Mononuclear cell (primary cell): ENCODE measurements around the gene BRD1. TPM values are rescaled to one million over a fixed set of nuclear protein-coding genes. Genes with fewer than 3 reads are reported as not detected.
"Not testable (repeated sequence)": the region's sequence is repeated elsewhere in the genome, so short reads cannot be mapped to it uniquely, and the experiment has no call there.

ENCODE experiments used
- H3K27me3 ChIP-seq: 2 replicates; pipeline ENCODE4 v1.6.0; 2011; ENCODE audit warnings: low read length, control low read depth; ENCODE audit not compliant: insufficient read depth
- H3K4me1 ChIP-seq: 2 replicates; pipeline ENCODE4 v1.5.1; 2011; ENCODE audit warnings: mild to moderate bottlenecking, low read length, control low read depth; ENCODE audit not compliant: insufficient read depth
- H3K4me3 ChIP-seq: 2 replicates; pipeline ENCODE4 v1.5.1; 2011; ENCODE audit warnings: mild to moderate bottlenecking, low read length, moderate library complexity
- H3K9me3 ChIP-seq: 2 replicates; pipeline ENCODE4 v1.5.1; 2011; ENCODE audit warnings: low read depth, mild to moderate bottlenecking, control low read depth, low read length
- total RNA-seq: library from RNA; depleted of rRNA; stranded (reverse); fragments of >200 nt; gene quantifications from one replicate; pipeline ENCODE4 v1.2.3, GENCODE V29; 2012

Gene BRD1
- total RNA-seq, 1 donor: 85.1 TPM

DNA sequence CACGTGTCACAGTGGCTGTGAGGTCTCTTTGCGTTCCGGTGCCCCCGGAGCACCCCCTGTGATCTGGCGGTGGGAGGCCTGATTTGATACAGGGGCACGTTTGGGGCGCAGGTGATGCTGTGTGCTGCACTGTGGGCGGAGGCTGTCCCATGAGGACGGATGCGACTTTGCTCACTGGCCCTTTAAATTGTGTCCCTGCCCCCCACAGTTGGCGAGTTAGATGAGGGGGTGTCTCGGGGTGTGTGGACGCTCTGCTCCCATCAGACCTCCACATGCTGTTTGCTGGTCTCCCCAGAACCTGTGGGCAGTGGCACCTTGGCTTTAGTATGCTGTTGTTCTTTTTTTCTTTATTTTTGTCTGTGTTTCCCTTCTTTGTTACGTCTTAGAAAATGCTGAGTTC, 31.2 kb upstream of the BRD1 start:
- Histone ChIP-seq H3K4me3 (no peak overlapping the region), H3K4me1 (peaks cover 36% of the 10 kb centered on the region), H3K9me3 (no peaks in the 10 kb centered on the region), H3K27me3 (no peaks in the 10 kb centered on the region)

DNA sequence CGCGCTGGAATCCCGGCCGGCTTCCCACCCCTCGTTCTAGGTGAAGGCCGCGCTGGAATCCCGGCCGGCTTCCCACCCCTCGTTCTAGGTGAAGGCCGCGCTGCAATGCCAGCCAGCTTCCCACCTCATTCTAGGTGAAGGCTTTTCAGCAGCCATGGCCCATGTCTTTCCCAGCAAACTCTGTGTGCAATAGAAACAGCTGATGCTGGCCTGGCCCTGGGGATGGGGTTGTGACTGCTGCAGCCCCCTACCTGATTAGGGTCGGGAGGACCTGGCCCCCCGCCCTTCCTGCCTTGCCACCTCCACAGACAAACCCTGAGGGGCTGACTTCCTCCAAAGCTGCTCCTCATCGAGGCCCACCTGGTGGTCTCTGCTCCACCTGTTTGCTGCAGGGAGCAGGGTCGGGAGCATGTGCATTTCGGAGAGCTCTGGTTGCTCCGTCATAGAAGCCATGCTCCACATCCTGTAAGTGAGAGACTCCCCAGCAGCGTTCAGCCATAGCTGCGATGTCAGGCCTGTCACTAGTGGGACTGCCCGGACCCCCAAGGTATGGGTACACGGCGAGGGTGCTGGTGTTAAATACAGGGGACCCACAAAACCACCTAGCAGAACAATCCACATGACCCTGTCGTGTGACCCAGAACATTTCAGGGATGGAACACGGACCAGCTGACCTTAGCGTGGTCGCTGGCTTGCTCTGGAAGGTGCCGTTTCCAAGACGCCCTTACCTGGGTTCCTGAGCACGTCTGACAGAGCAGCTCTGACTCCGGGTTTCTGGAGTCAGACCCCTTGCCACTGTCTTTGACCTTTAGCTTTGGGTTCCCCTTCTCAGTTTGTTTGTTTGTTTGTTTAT, 29.3 kb upstream of the BRD1 start:
- no peaks in the 10 kb centered on the region for H3K27me3 ChIP-seq
- H3K4me3 ChIP-seq: no peak overlapping the region
- H3K4me1 ChIP-seq: peaks cover 35% of the 10 kb centered on the region
- no peaks in the 10 kb centered on the region for H3K9me3 ChIP-seq

DNA sequence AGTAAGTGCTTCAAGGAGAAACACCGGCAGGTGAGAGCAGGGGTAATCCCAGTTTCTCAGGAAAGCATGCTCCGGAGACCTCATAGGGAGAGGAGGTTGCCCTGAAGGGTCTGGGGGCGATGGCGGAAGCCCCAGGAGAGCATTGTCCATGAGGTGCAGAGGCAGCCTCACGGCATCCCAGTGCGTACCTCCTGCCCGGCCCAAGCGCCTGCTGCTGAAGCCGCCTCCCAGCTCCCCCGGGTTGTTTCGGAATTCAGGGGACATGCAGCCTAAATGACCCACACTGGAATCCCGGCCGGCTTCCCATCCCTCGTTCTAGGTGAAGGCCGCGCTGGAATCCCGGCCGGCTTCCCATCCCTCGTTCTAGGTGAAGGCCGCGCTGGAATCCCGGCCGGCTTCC, 28.7 kb upstream of the BRD1 start:
- no peaks in the 10 kb centered on the region for H3K9me3 ChIP-seq
- peaks cover 30% of the 10 kb centered on the region for H3K4me1 ChIP-seq
- H3K27me3 ChIP-seq: no peaks in the 10 kb centered on the region
- no peak overlapping the region for H3K4me3 ChIP-seq

DNA sequence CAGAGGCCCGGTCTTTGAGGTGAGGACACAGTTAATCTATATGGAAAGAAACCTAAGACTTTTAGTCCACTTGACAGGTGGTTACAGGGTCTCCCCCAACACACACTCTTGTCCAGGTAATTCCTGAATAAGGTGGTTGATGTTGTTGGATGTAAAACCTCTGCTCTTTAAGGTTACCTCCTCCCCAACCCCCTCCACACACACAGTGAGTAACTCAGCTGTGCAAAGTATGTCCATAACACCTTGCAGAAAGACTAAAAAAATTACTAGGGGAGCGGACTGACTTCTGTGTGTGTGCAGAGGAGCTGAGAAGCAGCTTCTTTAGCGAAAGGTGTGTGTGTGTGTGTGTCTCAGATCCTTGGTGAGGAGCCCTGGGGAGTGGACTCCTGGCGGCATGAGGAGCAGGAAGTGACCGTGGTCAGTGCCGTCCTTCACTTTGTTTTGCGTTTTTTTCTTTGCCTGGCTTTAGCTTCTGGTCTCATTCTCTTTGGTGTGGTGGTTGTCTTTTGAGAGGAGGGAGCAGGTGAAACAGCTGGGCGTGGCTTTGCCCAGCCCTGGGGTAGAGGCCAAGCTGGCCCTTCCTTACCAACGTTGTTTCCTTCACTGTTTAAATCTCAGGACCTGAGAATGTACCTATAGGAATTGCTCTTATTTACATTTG, 27.7 kb upstream of the BRD1 start:
- Histone ChIP-seq H3K27me3 (no peaks in the 10 kb centered on the region), H3K9me3 (no peaks in the 10 kb centered on the region), H3K4me3 (peak overlapping the region; percentile 59), H3K4me1 (peaks cover 30% of the 10 kb centered on the region)

DNA sequence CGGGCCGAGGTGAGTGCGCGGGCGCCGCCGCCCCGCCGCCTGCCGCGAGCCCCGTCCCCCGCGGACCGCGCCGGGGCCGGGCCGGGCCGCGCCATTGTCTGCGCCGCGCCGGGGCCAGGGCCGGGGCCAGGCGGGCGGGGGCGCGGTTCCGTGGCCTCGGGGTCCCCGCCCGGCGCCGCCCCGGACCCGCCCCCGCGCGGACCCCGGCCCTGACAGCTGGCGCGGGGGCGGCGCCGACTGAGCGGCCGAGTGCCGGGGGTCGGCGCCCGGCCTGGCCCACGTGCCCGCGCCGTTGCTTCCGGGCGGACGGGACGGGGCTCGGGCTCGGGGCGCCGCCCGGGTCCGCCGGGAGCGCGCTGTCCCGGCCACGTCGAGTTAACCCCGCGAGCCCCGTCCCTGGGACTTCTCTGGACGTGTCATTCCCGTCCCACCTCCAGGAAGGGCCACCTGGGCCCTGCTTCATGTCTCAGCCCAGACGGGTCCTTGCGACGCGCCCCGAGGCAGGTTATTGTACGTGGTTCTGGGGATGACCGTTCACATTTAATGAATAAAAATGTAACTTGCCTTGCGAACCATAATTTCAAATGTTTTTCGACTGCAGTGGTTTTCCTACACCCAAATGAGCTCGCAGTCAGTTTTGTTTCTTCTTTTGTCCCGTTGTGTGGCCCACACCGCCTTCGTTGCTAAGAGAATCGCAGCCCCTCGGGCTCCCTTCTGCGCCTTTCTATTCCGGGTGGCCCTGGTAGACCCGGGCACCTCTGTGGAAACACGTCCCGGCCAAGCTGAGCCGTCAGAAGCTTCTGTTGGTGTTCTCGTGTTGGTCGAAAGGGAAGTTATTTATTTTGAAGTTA, 26.5 kb upstream of the BRD1 start:
- H3K4me1 ChIP-seq: peaks cover 38% of the 10 kb centered on the region
- H3K9me3 ChIP-seq: no peaks in the 10 kb centered on the region
- H3K4me3 ChIP-seq: peak overlapping the region; percentile 59
- no peaks in the 10 kb centered on the region for H3K27me3 ChIP-seq

DNA sequence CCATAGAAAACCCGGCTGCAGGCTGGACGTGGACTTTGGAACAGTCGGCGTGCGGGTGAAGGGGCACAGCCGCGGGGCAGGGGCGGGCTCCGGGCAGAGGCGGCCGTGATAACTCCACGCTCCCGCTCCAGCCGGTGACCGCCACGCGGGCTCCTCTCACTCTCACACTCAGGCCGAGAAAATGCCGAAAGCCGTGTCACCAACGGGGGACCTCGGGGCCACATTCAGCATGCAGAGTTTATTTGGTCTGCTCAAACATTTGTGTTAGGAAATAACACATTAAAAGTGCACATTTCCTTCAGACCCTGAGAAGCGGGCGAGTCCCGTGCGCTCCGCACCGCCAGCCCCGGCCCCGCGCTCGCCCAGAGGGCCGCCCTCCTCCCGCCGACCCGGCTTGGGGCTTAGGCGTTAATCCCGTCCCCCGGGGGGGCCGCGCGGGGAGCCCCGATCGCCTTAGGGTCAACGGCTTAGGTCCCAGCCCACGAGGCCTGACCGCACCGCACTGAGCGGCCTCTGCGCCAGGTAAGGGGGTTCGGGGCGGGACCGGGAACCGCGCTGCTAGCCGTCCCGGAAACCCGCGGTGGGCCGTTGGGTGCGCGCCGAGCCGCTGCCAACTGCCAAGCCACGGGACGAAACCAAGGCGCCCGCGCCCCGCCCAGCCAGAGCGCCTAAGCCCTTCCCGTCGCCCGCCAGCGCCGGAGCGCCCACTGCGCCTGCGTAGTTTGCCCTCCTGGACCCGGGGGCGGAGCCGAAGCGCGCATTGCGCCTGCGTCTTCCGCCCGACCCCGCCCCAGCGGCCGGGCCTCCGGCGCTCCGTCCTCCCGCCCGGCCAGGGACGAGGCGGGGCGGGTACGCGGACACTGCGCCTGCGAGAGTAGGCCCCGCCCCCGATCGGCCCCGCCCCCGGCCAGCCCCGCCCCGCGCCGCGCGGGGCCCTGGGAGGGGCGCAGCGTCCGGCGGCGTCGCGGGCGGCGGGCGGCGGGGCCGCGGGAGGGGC, 25.5 kb upstream of the BRD1 start, which contains the start of gene ZBED4:
Gene ZBED4 (plus strand): TSS at position 947 of the 997 bp plus-strand sequence. CDS start 29,819 bp downstream, outside the sequence.
- Histone ChIP-seq H3K4me3 (peak within 1 kb of the TSS; percentile 63), H3K4me1 (peaks cover 38% of the 10 kb centered on the region), H3K9me3 (no peaks in the 10 kb centered on the region), H3K27me3 (no peaks in the 10 kb centered on the region)

DNA sequence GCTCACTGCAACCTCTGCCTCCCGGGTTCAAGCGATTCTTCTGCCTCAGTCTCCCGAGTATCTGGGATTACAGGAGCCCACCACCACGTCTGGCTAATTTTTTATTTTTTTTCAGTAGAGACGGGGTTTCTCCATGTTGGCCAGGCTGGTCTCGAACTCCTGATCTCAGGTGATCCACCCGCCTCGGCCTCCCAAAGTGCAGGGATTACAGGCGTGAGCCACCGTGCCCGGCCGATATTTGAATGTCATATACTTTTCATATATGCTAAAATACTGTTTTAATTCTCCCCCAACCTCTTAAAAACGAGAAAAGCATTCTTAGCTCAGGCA, 24.9 kb upstream of the BRD1 start:
- not testable (repeated sequence) for H3K9me3 ChIP-seq, H3K27me3 ChIP-seq
- peak overlapping the region; percentile 63 for H3K4me3 ChIP-seq
- H3K4me1 ChIP-seq: peaks cover 43% of the 10 kb centered on the region

DNA sequence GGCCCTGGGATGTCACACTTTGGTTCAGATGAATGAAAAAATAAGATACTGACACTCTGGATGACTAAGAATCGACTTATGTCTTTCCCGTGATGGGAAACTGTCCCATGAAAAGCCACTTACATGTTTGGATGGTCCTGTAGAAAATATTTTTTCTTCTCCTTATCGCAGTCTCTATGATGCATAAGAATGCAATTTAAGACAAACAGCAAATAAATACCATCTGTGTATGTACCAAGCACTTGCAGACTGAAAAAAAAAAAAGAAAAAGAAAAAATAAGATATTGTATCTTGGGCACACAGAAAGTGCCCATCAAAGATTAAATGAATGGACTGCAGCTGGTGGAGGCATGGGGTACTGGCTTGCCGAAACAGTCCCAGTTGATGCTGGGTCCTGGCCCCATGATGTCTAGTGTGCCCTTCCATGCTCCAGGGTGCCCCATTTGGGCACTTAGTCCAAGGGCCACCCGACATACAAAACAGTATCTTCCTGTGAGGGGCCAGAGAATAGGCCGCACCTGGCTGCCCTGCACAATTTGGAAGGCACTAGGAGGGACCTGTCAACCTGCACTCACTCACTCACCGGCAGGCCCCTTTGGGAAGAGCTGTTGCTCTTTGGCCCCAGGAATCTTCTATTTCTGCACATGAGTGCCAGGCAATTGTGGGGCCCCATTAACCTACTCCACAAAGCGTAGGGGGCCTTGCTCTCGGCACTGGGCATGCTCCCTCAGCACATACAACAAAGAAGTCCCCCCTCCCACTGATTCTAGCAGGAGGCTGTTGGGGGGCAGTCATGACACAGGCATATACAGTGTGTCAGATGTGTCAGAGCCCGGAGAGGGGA, 23.5 kb upstream of the BRD1 start:
- Histone ChIP-seq H3K4me1 (peaks cover 41% of the 10 kb centered on the region), H3K9me3 (no peaks in the 10 kb centered on the region), H3K4me3 (no peak overlapping the region), H3K27me3 (no peaks in the 10 kb centered on the region)

DNA sequence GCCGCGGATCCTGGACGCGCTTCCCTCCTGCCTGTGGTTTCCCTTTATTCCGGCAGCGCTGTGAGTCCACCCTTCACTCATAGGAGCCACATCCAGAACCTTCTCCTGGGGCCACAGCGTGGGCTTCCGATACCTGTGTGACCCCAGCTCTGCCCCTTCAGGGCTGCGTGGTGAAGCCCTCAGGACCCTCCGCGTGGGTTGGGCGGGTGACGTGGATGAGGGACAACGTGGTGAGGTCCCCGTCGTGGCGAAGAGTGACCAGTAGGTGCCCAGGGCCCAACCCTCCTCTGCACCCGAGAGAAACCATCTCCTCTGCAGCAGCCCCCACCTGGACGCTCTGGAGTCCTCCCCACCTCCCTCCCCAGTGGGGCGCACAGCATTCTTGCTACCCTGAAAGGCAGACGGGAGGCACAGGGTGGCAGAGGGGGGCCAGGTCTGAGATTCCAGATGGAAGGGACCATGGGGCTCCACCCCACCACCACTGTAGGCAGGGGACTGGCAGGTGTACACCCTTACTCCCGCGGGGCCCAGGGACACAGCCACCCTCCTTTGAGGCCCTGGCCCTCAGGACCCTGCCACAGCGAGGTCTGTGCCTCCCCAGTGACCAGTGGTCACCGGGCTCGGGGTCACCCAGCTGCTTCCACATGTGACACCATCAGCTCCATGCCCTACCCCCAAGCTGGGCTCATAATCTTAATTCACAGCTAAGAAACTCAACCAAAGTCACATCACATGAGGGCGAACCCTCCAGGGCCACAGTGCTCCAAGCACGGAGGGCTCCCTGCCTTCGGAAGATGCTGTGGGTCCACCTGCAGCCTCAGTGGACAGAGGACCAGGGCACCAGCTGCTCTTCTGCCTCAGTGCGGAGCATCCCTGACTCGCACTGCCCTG, 22.6 kb upstream of the BRD1 start:
- Histone ChIP-seq H3K27me3 (no peaks in the 10 kb centered on the region), H3K9me3 (no peaks in the 10 kb centered on the region), H3K4me3 (no peak overlapping the region), H3K4me1 (peaks cover 32% of the 10 kb centered on the region)

DNA sequence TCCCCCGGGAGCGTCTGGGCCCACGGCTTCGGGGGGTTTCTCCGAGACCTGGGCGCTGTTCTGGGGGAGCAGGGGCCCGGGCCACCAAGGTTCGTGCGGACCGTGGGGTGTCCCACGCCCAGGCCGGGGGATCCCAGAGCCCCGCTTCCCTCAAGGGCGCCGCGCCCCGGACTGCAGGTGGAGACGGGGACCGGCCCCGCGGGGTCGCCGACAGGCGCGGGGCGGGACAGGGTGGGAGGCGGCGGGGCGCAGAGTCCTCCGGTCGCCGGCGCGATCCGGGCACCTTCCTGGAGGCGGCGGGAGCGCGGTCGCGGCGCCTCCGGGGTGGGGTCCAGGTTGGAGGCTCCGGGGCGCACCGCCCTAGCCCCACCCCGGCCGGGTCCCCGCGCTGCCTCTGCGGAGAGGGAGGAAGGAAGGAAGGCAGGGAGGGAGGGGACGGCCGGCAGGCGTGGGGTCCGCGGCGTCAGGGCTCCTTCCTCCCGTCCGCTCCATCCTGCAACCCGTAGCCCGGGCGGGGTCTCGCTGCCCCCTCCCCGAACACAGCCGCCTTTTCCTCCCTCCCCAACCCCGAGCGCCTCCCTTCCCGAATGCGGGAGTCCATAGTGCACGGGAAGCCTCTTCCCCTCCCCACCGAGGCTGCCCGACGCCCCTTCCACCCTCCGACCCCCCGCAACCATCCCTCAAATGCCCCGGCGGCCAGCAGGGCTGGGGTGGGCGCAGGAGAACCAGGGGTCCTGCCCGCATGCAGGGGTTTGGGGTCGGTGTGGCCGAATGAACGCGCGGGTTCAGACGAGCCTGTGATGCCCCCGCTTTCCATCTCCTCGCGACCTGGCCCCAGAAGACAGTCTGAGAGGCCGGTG, 21.7 kb upstream of the BRD1 start:
- H3K27me3 ChIP-seq: no peaks in the 10 kb centered on the region
- peak overlapping the region; percentile 45 for H3K4me3 ChIP-seq
- no peaks in the 10 kb centered on the region for H3K9me3 ChIP-seq
- H3K4me1 ChIP-seq: peaks cover 24% of the 10 kb centered on the region

DNA sequence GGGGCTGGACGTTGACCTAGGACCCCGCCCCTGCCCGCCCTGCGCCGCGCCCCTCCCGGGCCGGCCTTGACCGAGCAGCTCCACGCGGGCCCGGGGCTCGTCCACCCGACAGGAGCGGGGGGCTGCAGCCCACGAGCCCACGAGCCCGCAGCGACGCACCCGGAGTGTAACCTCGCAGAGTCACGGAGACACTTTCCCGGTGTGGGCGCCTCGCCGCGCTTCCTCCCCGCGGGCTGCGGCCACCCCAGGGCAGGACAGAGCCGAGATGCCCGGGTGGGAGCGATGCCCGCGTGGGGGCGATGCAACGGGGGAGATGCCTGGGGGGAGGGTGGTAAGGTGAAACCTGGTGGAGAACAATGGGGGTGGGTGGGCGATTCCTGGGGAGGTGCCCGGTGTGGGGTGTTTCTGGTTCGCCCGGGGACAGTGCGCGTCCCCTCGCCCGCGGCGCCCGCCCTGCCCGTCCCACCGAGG, 21.1 kb upstream of the BRD1 start:
- Histone ChIP-seq H3K27me3 (no peaks in the 10 kb centered on the region), H3K4me1 (peaks cover 23% of the 10 kb centered on the region)

More for the DNA sequence above, 21.1 kb upstream of the BRD1 start:
- peak overlapping the region; percentile 45 for H3K4me3 ChIP-seq
- no peaks in the 10 kb centered on the region for H3K9me3 ChIP-seq
